Pancreas (tissue), 10 donors: ENCODE data around the gene TFF2. TPM values are rescaled to one million over a fixed set of nuclear protein-coding genes. Genes with fewer than 3 reads are reported as not detected.

Source experiments
- ATAC-seq, 4 donors: fragments of 200-7000 bp; cut with Tn5 transposase; one replicate each; pipeline versions ENCODE4 v1.8.0 to v1.9.1; 2020; ENCODE audit warnings: mild to moderate bottlenecking in 4 of 4, moderate library complexity in 4 of 4
- DNase-seq, 6 donors: peaks; one replicate each; pipeline ENCODE4 v3.0.0-alpha.2; 2020
- FAIRE-seq: peaks from 2 replicates; lab custom pipeline; 2012; peaks lifted over from hg19 to GRCh38; lab: Jason Lieb, UNC
- H3K27ac ChIP-seq, 4 donors: fragments of 200-600 bp; sonication (generic); 1 replicate in 3 of 4; 2 replicates in 1 of 4; pipeline versions ENCODE4 v1.5.0 to v1.8.0; 2020
- H3K27me3 ChIP-seq, 4 donors: fragments of 200-600 bp; one replicate each; pipeline ENCODE4 v1.8.0; 2021
- H3K36me3 ChIP-seq, 3 donors: fragments of 200-600 bp; sonication (generic) in 1 of 3; one replicate each; pipeline versions ENCODE4 v1.5.0 to v1.8.0; 2020 to 2021
- H3K4me1 ChIP-seq, 3 donors: fragments of 200-600 bp; one replicate each; pipeline ENCODE4 v1.8.0; 2021
- H3K4me3 ChIP-seq, 4 donors: fragments of 200-600 bp; sonication (generic) in 2 of 4; one replicate each; pipeline versions ENCODE4 v1.5.0 to v1.8.0; 2020 to 2021
- H3K9me3 ChIP-seq, 4 donors: fragments of 200-600 bp; one replicate each; pipeline ENCODE4 v1.8.0; 2021
- CTCF ChIP-seq, 4 donors: fragments of 200-600 bp; sonication (generic) in 3 of 4; IDR thresholded peaks; one replicate each; pipeline versions ENCODE4 v1.5.0 to v1.8.0; 2021; ENCODE audit warnings: antibody characterized with exemption in 4 of 4
- WGBS, 2 donors: extraction: QIAGEN DNeasy Blood & Tissue Kit; methylation state at CpG; one replicate each; pipeline ENCODE4 v1.1.7; 2013; 5-methylcytosine and 5-hydroxymethylcytosine counted together
- intact Hi-C, 3 donors: fragments of 100-400 bp; cut with DNase I; formaldehyde crosslinking; loops; one replicate each; pipeline versions ENCODE4 v1.11.1 to v1.14.2; 2022
- polyA plus RNA-seq, 2 donors: library from polyadenylated mRNA; stranded (reverse); fragments of 200-250 nt; gene quantifications; one replicate each; pipeline ENCODE4 v1.2.3, GENCODE V29; 2013
- total RNA-seq, 6 donors: library from RNA; stranded (reverse); fragmentation: NEBNext Ultra II Directional in 4 of 6; extraction: Animal tissue kit (Norgen Biotek cat#: 25700) in 4 of 6; gene quantifications; one replicate each; pipeline versions ENCODE4 v1.2.1 to v1.2.4, GENCODE V29; 2021 to 2023
- donor health status: healthy with polysubstance abuse.
- donor health status: DM: no; HTN: no; CAD: no; lungs with moderate emphysema.
- donor health status: DM: no; HTN: no; CAD: no.
- donor health status: control.
- donor health status: control.
- donor health status: Bipolar disorder and iron deficiency.
- donor health status: DM: yes; HTN: yes; CAD: no.
- donor health status: DM: no; HTN: no; CAD: no.
- donor health status: DM: no; HTN: no; CAD: no.
- donor health status: DM: yes; HTN: yes; CAD: no.

Gene TFF2
- total and polyA plus RNA-seq, 8 donors, result 0.28 to 19.6 (median 1.7) TPM

- Histone ChIP-seq H3K27me3 (no peaks in the 10 kb centered on the region), H3K36me3 (no peaks in the 10 kb centered on the region), H3K4me1 (no peaks in the 10 kb centered on the region), H3K4me3 (no peak overlapping the region), H3K9me3 (no peaks in the 10 kb centered on the region), H3K27ac (no peak overlapping the region)
- 76 to 82% methylated on average over 11 of the region's 11 CpGs for WGBS, 2 donors
- intact Hi-C loops, result no loop called here
- TF ChIP-seq CTCF (IDR thresholded peaks at IDR 0.05), result no peak
- ATAC-seq, result no peak
- FAIRE-seq, result no peak
- no peak for DNase-seq
Observed at GRCh38 chr21:42350318-42350910, 380 bp downstream of the TFF2 start.

DNA sequence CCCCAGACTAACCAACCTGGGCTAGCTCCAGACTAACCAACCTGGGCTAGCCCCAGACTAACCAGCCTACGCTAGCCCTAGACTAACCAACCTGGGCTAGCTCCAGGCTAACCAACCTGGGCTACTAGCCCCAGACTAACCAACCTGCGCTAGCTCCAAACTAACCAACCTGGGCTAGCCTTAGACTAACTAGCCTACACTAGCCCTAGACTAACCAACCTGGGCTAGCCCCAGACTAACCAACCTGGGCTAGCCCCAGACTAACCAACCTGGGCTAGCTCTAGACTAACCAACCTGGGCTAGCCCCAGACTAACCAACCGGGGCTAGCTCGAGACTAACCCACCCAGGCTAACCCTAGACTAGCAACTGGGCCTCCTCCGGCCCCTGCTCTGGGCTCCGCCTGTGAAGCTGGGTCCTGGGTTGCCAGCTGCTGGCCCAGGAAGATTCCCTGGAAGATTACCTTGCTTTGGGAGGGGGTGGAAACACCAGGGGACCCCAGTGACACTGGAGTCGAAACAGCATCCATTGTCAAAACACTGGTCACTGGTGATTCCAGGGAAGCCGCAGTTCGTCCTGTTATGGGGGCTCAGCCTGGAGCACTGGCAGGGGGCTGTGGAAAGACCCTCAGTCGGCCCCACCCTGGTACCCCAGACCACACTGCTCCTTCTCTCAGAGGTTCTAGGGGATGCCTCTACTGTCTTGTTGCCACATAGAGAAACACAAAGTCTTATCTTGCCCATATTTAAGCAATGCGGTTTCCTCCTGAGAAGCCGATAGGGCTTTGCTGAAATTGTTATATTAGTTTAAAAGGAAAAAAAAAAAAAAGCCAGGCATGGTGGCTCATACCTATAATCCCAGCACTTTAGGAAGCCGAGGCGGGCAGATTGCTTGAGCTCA, 1.1 kb downstream of the TFF2 start:
- Histone ChIP-seq H3K4me1 (no peaks in the 10 kb centered on the region), H3K9me3 (no peaks in the 10 kb centered on the region), H3K36me3 (no peaks in the 10 kb centered on the region), H3K27ac (no peak overlapping the region), H3K4me3 (no peak overlapping the region), H3K27me3 (no peaks in the 10 kb centered on the region)
- no peak for DNase-seq
- no peak for ATAC-seq
- no peak for FAIRE-seq
- WGBS, 2 donors, result 80 to 83% methylated on average over 14 of the region's 14 CpGs
- intact Hi-C loops, result no loop called here
- TF ChIP-seq CTCF (IDR thresholded peaks at IDR 0.05), result no peak

DNA sequence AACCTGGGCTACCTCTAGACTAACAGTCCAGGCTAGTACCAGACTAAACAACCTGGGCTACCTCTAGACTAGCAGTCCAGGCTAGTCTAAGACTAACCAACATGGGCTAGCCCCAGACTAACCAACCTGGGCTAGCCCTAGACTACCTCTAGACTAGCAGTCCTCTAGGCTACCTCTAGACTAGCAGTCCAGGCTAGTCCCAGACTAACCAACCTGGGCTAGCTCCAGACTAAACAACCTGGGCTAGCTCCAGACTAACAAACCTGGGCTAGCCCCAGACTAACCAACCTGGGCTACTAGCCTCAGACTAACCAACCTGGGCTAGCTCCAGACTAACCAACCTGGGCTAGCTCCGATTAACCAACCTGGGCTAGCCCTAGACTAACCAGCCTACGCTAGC, 2.0 kb downstream of the TFF2 start:
- ATAC-seq (no peak), FAIRE-seq (no peak), DNase-seq (no peak)
- Histone ChIP-seq H3K36me3 (no peaks in the 10 kb centered on the region), H3K4me3 (no peak overlapping the region), H3K27me3 (no peaks in the 10 kb centered on the region), H3K4me1 (no peaks in the 10 kb centered on the region), H3K9me3 (no peaks in the 10 kb centered on the region), H3K27ac (no peak overlapping the region)
- no peak for TF ChIP-seq CTCF (IDR thresholded peaks at IDR 0.05)
- intact Hi-C loops, result no loop called here
- 98 to 100% methylated on average over 2 of the region's 2 CpGs for WGBS, 2 donors

DNA sequence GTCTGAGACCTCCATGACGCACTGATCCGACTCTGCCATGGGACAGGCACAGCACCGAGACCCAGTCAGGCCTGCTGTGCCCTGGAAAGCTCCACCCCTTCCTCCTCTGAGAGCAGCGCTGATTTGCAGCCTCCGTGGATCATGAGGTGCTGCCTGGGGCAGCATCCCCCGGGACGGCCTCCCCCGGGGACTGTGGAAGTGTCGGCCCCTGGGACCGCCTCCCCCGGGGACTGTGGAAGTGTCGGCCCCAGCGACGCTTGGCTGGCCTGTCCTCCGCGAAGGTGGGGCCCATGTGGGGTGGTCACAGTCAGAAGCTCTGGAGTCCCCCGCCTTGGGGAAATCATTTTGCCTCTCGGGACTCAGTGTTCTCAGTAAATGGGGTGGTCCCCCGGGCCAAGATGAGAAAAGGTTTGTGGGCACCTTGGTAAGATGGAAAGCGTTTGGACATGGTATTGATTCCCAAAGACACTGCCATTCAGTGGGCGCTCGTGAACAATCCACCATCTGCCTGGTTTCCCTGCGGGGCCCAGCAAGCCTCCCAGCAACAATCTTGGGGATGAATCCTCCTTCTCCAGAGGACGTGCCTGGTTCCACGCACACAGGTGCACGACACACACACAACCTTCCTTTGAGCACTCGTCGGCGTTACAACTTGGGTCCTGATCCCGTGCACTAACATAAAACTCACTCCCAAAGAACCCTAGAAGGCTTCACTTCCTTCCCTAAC, 3.0 kb downstream of the TFF2 start:
- 82 to 87% methylated on average over 30 of the region's 30 CpGs for WGBS, 2 donors
- no peak for FAIRE-seq
- intact Hi-C loops, result no loop called here

More for the DNA sequence above, 3.0 kb downstream of the TFF2 start:
- no peak overlapping the region for H3K4me3 ChIP-seq
- H3K36me3 ChIP-seq, result no peaks in the 10 kb centered on the region
- H3K27ac ChIP-seq, result no peak overlapping the region
- H3K9me3 ChIP-seq, result no peaks in the 10 kb centered on the region
- DNase-seq, result no peak
- H3K4me1 ChIP-seq, result no peaks in the 10 kb centered on the region
- no peak for TF ChIP-seq CTCF (IDR thresholded peaks at IDR 0.05)
- ATAC-seq, result peak in 1 of 4 donors; percentile 25
- H3K27me3 ChIP-seq, result no peaks in the 10 kb centered on the region
